WERI-Rb-1 (cell line): ENCODE results near the gene SNX19.

ENCODE experiments used
- DNase-seq: peaks from one replicate; pipeline ENCODE4 v3.0.0-alpha.2; 2020
- H3K27ac ChIP-seq: fragments of 250-450 bp; sonication (Bioruptor Pico); 2 replicates; pipeline ENCODE4 v1.5.1; 2020; ENCODE audit warnings: mild to moderate bottlenecking, moderate library complexity
- H3K27me3 ChIP-seq: fragments of 250-450 bp; sonication (Bioruptor Pico); 2 replicates; pipeline ENCODE4 v1.5.1; 2021; ENCODE audit warnings: mild to moderate bottlenecking, low read depth, moderate library complexity; ENCODE audit not compliant: insufficient read depth, severe bottlenecking
- H3K36me3 ChIP-seq: fragments of 250-450 bp; sonication (Bioruptor Pico); 2 replicates; pipeline ENCODE4 v1.5.1; 2020; ENCODE audit warnings: mild to moderate bottlenecking, moderate library complexity
- H3K4me3 ChIP-seq: 2 replicates; pipeline ENCODE4 v1.5.1; 2011; ENCODE audit warnings: low read depth, mild to moderate bottlenecking, control low read depth, low read length
- H3K9me3 ChIP-seq: fragments of 250-450 bp; sonication (Bioruptor Pico); 2 replicates; pipeline ENCODE4 v1.5.1; 2021; ENCODE audit warnings: mild to moderate bottlenecking, moderate library complexity; ENCODE audit not compliant: severe bottlenecking
- TF ChIP-seq, protein P1 (sequence below): IDR thresholded peaks from 2 replicates; pipeline ENCODE4 v1.5.1; 2011; ENCODE audit warnings: low read depth, mild to moderate bottlenecking, control low read depth, inconsistent platforms, low read length

SNX19 gene

DNA sequence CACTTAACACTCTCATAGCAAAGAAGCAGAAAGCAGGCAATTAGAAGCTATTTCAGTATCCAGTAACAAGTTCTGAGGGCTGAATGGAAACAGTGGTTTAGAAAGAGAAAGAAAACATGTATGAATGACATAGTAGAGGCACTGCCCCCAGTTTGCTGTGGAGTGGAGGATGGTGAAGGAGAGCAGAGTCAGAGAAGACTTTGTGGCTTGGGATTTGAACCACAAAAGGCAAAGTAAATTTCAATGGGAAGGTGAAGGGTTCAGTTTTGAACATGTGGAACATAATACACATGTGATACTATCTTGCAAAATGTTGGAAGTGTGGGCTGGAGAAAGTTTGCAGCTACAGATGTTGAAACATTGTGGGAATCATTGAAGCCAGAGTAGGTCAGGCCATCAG is 81.4 kb downstream of the SNX19 start:
- H3K27me3 ChIP-seq = no peaks in the 10 kb centered on the region
- no peak overlapping the region for H3K4me3 ChIP-seq
- no peaks in the 10 kb centered on the region for H3K9me3 ChIP-seq
- no peak overlapping the region for H3K27ac ChIP-seq
- H3K36me3 ChIP-seq = no peaks in the 10 kb centered on the region
- TF ChIP-seq, protein P1, sequence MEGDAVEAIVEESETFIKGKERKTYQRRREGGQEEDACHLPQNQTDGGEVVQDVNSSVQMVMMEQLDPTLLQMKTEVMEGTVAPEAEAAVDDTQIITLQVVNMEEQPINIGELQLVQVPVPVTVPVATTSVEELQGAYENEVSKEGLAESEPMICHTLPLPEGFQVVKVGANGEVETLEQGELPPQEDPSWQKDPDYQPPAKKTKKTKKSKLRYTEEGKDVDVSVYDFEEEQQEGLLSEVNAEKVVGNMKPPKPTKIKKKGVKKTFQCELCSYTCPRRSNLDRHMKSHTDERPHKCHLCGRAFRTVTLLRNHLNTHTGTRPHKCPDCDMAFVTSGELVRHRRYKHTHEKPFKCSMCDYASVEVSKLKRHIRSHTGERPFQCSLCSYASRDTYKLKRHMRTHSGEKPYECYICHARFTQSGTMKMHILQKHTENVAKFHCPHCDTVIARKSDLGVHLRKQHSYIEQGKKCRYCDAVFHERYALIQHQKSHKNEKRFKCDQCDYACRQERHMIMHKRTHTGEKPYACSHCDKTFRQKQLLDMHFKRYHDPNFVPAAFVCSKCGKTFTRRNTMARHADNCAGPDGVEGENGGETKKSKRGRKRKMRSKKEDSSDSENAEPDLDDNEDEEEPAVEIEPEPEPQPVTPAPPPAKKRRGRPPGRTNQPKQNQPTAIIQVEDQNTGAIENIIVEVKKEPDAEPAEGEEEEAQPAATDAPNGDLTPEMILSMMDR = no peak
- no peak for DNase-seq

DNA sequence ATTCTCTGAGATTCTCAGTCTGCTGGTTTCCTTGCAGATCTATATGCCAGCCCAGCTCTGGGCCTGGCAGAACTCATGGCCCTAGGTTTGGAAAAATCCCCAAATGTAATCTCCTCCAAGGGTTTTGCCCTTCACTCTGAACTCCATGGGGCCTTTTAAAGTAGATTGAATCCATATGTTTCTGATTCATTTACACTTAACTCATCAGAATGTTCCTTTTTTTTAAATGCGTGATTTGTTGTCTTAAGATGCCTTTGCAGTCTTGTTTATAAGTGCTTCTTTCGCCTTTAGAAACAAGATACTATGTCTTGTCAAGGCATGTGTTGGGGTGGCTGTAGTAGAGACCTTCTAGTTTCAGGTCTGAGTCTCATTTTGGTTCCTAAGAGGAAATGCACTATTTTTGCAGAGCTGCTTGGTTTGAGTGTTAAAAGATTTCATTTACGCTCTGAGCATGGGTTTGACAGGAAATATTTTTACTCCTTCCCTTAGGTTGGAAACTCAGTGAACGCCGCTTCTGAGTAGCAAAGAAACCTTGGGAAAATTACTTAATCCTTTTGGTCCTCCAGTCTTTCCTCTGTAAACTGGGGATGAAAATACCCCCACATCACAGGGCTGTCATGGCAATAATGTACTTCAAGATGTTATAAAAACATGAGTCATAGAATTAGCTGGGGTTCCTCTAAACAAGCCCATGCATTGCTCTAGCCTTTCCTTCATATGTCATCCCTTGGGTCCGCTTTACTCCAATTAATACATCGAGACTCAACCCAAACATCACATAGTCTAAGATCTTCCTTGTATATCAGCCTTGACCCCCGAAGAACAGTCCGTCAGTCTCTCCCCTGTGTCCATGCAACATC is 83.5 kb downstream of the SNX19 start:
- Histone ChIP-seq H3K36me3 (no peaks in the 10 kb centered on the region), H3K4me3 (no peak overlapping the region), H3K9me3 (no peaks in the 10 kb centered on the region), H3K27ac (no peak overlapping the region), H3K27me3 (no peaks in the 10 kb centered on the region)
- TF ChIP-seq, protein P1 = no peak
- DNase-seq = no peak

DNA sequence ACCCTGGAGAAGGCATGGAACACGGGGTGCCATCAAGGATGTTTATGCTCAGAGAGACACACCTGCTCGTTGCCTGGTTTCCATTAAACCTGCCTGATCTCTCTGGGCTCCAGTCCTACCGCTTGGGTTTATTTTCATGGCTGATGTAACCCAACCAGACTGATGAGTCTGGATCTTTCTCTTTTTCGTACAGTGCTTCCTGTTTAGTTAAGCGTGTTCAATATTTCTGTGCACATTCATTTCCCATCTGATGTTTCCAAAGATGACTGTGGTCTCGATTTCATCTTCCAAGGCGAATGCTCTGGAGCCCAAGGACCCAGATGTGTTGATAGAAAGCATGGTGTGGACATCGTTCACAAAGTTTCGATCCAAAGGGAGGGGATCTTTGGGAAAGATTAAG is 84.3 kb downstream of the SNX19 start:
- Histone ChIP-seq H3K27ac (no peak overlapping the region), H3K36me3 (no peaks in the 10 kb centered on the region), H3K27me3 (no peaks in the 10 kb centered on the region), H3K9me3 (no peaks in the 10 kb centered on the region), H3K4me3 (no peak overlapping the region)
- TF ChIP-seq, protein P1 = no peak
- no peak for DNase-seq

DNA sequence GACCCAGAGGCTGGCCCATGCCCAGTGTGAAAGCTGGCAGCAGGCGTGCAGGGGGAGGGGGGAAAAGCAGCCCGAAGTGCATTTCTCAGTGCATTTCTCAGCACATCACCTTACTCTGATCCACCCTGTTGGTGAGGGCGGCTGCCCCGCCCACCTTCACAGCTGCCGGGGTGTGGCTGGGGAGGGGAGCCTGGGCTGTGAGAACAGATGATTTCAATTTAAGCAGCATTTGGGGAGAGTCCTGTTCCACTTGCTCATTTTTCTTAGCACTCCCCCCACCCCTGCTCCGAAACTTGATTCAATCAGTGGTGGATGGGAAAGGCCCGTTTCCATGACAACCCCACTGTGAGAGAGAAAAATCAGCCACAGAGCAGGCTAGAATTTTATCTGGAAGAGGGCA is 84.8 kb downstream of the SNX19 start:
- DNase-seq = no peak
- H3K27me3 ChIP-seq = no peaks in the 10 kb centered on the region
- no peaks in the 10 kb centered on the region for H3K9me3 ChIP-seq
- H3K36me3 ChIP-seq = no peaks in the 10 kb centered on the region
- no peak overlapping the region for H3K27ac ChIP-seq
- TF ChIP-seq, protein P1 = no peak
- no peak overlapping the region for H3K4me3 ChIP-seq

DNA sequence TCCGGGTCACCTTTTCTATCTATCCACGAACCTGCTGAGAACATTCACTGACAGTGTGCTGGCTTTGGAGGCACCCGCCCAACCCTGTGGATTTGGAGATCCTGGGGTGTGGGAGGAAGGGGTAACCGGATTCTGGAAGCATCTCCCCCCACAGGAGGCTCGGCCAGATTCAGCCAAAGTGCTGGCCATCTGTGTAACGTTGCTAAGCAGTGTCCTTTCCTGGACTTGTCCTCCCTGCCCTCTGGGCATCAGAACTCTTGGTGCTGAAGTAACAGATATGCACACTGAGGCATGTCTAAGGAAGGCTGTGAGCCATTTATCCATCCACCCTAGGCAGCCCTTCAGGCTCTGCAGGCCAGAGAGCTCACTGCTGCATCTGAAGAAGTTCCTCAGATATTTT is 85.7 kb downstream of the SNX19 start:
- no peak overlapping the region for H3K27ac ChIP-seq
- no peak overlapping the region for H3K4me3 ChIP-seq
- no peaks in the 10 kb centered on the region for H3K9me3 ChIP-seq
- no peaks in the 10 kb centered on the region for H3K36me3 ChIP-seq
- no peak for DNase-seq
- no peaks in the 10 kb centered on the region for H3K27me3 ChIP-seq
- TF ChIP-seq, protein P1 = no peak
